ENCODE measurements around the gene DIP2C. TPM values are rescaled to one million over a fixed set of nuclear protein-coding genes. Genes with fewer than 3 reads are reported as not detected.
"Not testable (repeated sequence)": the region's sequence is repeated elsewhere in the genome, so short reads cannot be mapped to it uniquely, and the experiment has no call there.

DIP2C gene
- total RNA-seq, 1 experiment from 2014 or later: 11.4 TPM

GRCh38 chr10:396535-397220 lies 292.8 kb downstream of the DIP2C start:
- no peaks in the 10 kb centered on the region for H3K36me3 ChIP-seq (ENCODE audit: control insufficient read depth, insufficient read depth, low read length)
- H3K36me3 Mint-ChIP-seq (ENCODE audit: insufficient read depth, unreplicated experiment): peaks cover 4% of the 10 kb centered on the region
- no peak overlapping the region for H3K4me3 ChIP-seq (ENCODE audit: low read depth, low read length)
- H3K4me3 Mint-ChIP-seq (ENCODE audit: unreplicated experiment): no peak overlapping the region
- no peaks in the 10 kb centered on the region for H3K9me3 ChIP-seq
- DNase-seq: no peak
- no peaks in the 10 kb centered on the region for H3K27me3 ChIP-seq (replicated peaks; ENCODE audit: control insufficient read depth, insufficient read depth, low read length)
- no peaks in the 10 kb centered on the region for H3K9me3 Mint-ChIP-seq (ENCODE audit: unreplicated experiment)
- peaks cover 5% of the 10 kb centered on the region; the same call in 1 of the 2 replicates for H3K4me1 ChIP-seq
- H3K27me3 Mint-ChIP-seq (ENCODE audit: insufficient read depth, unreplicated experiment): no peaks in the 10 kb centered on the region
- ChIA-PET POLR2A (no interaction called here), CTCF (no interaction called here)
- H3K4me1 Mint-ChIP-seq (ENCODE audit: low read depth, unreplicated experiment): peaks cover 11% of the 10 kb centered on the region
- TF ChIP-seq CTCF (IDR thresholded peaks at IDR 0.05; ENCODE audit: insufficient read depth in 1 of 2, low read depth in 1 of 2, low read length in 1 of 2, severe bottlenecking in 1 of 2, unreplicated experiment in 1 of 2): no peak
- intact Hi-C loops (cut with micrococcal nuclease; ENCODE audit: unreplicated experiment): no loop called here
- no TSS peak for BruUV-seq (replicated peaks)
- no peak overlapping the region for H3K27ac Mint-ChIP-seq (ENCODE audit: unreplicated experiment)

- H3K9me3 Mint-ChIP-seq (ENCODE audit: unreplicated experiment): no peaks in the 10 kb centered on the region
- BruUV-seq (replicated peaks): no TSS peak
- H3K4me1 Mint-ChIP-seq (ENCODE audit: low read depth, unreplicated experiment): peaks cover 11% of the 10 kb centered on the region
- H3K27me3 Mint-ChIP-seq (ENCODE audit: insufficient read depth, unreplicated experiment): no peaks in the 10 kb centered on the region
- no peaks in the 10 kb centered on the region for H3K36me3 ChIP-seq (ENCODE audit: control insufficient read depth, insufficient read depth, low read length)
- H3K27me3 ChIP-seq (replicated peaks; ENCODE audit: control insufficient read depth, insufficient read depth, low read length): no peaks in the 10 kb centered on the region
- no peak for DNase-seq
- no peak for TF ChIP-seq CTCF (IDR thresholded peaks at IDR 0.05; ENCODE audit: insufficient read depth in 1 of 2, low read depth in 1 of 2, low read length in 1 of 2, severe bottlenecking in 1 of 2, unreplicated experiment in 1 of 2)
- no peaks in the 10 kb centered on the region for H3K9me3 ChIP-seq
- peaks cover 4% of the 10 kb centered on the region for H3K36me3 Mint-ChIP-seq (ENCODE audit: insufficient read depth, unreplicated experiment)
- H3K27ac Mint-ChIP-seq (ENCODE audit: unreplicated experiment): no peak overlapping the region
- no peak overlapping the region for H3K4me3 Mint-ChIP-seq (ENCODE audit: unreplicated experiment)
- H3K4me3 ChIP-seq (ENCODE audit: low read depth, low read length): no peak overlapping the region
- POLR2A ChIA-PET: no interaction called here
- H3K4me1 ChIP-seq: peaks cover 5% of the 10 kb centered on the region; the same call in 1 of the 2 replicates
- CTCF ChIA-PET: no interaction called here
- intact Hi-C loops (cut with micrococcal nuclease; ENCODE audit: unreplicated experiment): no loop called here
These were observed 293.4 kb downstream of the DIP2C start for GRCh38 chr10:396107-396506.

- CTCF ChIA-PET: no interaction called here
- no TSS peak for BruUV-seq (replicated peaks)
These were observed 293.8 kb downstream of the DIP2C start for GRCh38 chr10:395665-396064.

GRCh38 chr10:394439-395101 lies 294.9 kb downstream of the DIP2C start:
- H3K36me3 ChIP-seq (ENCODE audit: control insufficient read depth, insufficient read depth, low read length); CTCF ChIA-PET; H3K4me3 ChIP-seq (ENCODE audit: low read depth, low read length); H3K27me3 ChIP-seq (replicated peaks; ENCODE audit: control insufficient read depth, insufficient read depth, low read length); intact Hi-C loops (cut with micrococcal nuclease; ENCODE audit: unreplicated experiment); DNase-seq; H3K27ac Mint-ChIP-seq (ENCODE audit: unreplicated experiment); H3K36me3 Mint-ChIP-seq (ENCODE audit: insufficient read depth, unreplicated experiment); H3K4me1 ChIP-seq; POLR2A ChIA-PET; H3K9me3 Mint-ChIP-seq (ENCODE audit: unreplicated experiment); BruUV-seq (replicated peaks); H3K9me3 ChIP-seq; H3K4me3 Mint-ChIP-seq (ENCODE audit: unreplicated experiment); H3K27me3 Mint-ChIP-seq (ENCODE audit: insufficient read depth, unreplicated experiment): not testable (repeated sequence)
- H3K4me1 Mint-ChIP-seq (ENCODE audit: low read depth, unreplicated experiment): peaks cover 11% of the 10 kb centered on the region

More at GRCh38 chr10:395665-396064, 293.8 kb downstream of the DIP2C start:
- POLR2A ChIA-PET: no interaction called here
- Histone ChIP-seq H3K27me3 (replicated peaks; ENCODE audit: control insufficient read depth, insufficient read depth, low read length) (no peaks in the 10 kb centered on the region), H3K4me1 (peaks cover 5% of the 10 kb centered on the region; the same call in 1 of the 2 replicates), H3K9me3 (no peaks in the 10 kb centered on the region), H3K4me3 (ENCODE audit: low read depth, low read length) (no peak overlapping the region), H3K36me3 (ENCODE audit: control insufficient read depth, insufficient read depth, low read length) (no peaks in the 10 kb centered on the region)
- Mint-ChIP-seq H3K4me1 (ENCODE audit: low read depth, unreplicated experiment) (peaks cover 11% of the 10 kb centered on the region), H3K9me3 (ENCODE audit: unreplicated experiment) (no peaks in the 10 kb centered on the region), H3K4me3 (ENCODE audit: unreplicated experiment) (no peak overlapping the region), H3K27ac (ENCODE audit: unreplicated experiment) (no peak overlapping the region), H3K36me3 (ENCODE audit: insufficient read depth, unreplicated experiment) (peaks cover 4% of the 10 kb centered on the region), H3K27me3 (ENCODE audit: insufficient read depth, unreplicated experiment) (no peaks in the 10 kb centered on the region)
- TF ChIP-seq CTCF (IDR thresholded peaks at IDR 0.05; ENCODE audit: insufficient read depth in 1 of 2, low read depth in 1 of 2, low read length in 1 of 2, severe bottlenecking in 1 of 2, unreplicated experiment in 1 of 2): no peak
- no peak for DNase-seq
- intact Hi-C loops (cut with micrococcal nuclease; ENCODE audit: unreplicated experiment): no loop called here
